Thyroid gland (tissue), 4 donors: Measurements from ENCODE around the gene TGFA. TPM values are rescaled to one million over a fixed set of nuclear protein-coding genes. Genes with fewer than 3 reads are reported as not detected.

Experiments used
- DNase-seq, 2 donors: peaks; one replicate each; pipeline ENCODE4 v3.0.0-alpha.2; 2019
- H3K27ac ChIP-seq, 3 donors: fragments of 200-600 bp; sonication (generic); 1 replicate in 2 of 3; 2 replicates in 1 of 3; pipeline ENCODE4 v1.5.1; 2016 to 2019; ENCODE audit warnings: mild to moderate bottlenecking in 1 of 3, moderate library complexity in 1 of 3
- H3K27me3 ChIP-seq: fragments of 200-600 bp; sonication (generic); one replicate; pipeline ENCODE4 v1.5.1; 2019
- H3K36me3 ChIP-seq, 2 donors: fragments of 200-600 bp; sonication (generic); one replicate each; pipeline ENCODE4 v1.5.1; 2016 to 2019
- H3K4me1 ChIP-seq, 2 donors: fragments of 200-600 bp; sonication (generic); one replicate each; pipeline ENCODE4 v1.5.1; 2017 to 2019
- H3K4me3 ChIP-seq, 3 donors: fragments of 200-600 bp; sonication (generic); replicated peaks in 1 of 3; 1 replicate in 2 of 3; 2 replicates in 1 of 3; pipeline ENCODE4 v1.5.1; 2016; ENCODE audit warnings: mild to moderate bottlenecking in 1 of 3
- H3K9me3 ChIP-seq: fragments of 200-600 bp; sonication (generic); one replicate; pipeline ENCODE4 v1.5.1; 2017
- POLR2A ChIP-seq, 2 donors: fragments of 450-650 bp; IDR thresholded peaks; one replicate each; pipeline ENCODE4 v1.6.1; 2017; ENCODE audit warnings: antibody characterized with exemption in 2 of 2, mild to moderate bottlenecking in 2 of 2, moderate library complexity in 1 of 2
- WGBS, 2 donors: methylation state at CpG; one replicate each; pipeline ENCODE4 v1.1.5; 2017; 5-methylcytosine and 5-hydroxymethylcytosine counted together
- intact Hi-C: fragments of 100-400 bp; cut with DNase I; formaldehyde crosslinking; loops from one replicate; pipeline ENCODE4 v1.15.1; 2023
- total RNA-seq, 4 donors: library from RNA; depleted of rRNA; stranded (reverse); fragments of >200 nt; gene quantifications; one replicate each; pipeline ENCODE4 v1.2.3, GENCODE V29; 2016
- TF ChIP-seq, protein P1 (sequence below), 6 experiments: fragments of 200-600 bp in 3 of 6; fragments of 450-650 bp in 3 of 6; sonication (generic) in 3 of 6; IDR thresholded peaks; one replicate each; pipeline ENCODE4 v1.5.1; 2016 to 2019; ENCODE audit warnings: antibody characterized with exemption in 6 of 6, mild to moderate bottlenecking in 2 of 6, inconsistent platforms in 1 of 6, moderate library complexity in 1 of 6

Gene TGFA
- total RNA-seq, 4 donors from 2014 or later, result 12.9 to 23.0 (median 18.6) TPM

DNA sequence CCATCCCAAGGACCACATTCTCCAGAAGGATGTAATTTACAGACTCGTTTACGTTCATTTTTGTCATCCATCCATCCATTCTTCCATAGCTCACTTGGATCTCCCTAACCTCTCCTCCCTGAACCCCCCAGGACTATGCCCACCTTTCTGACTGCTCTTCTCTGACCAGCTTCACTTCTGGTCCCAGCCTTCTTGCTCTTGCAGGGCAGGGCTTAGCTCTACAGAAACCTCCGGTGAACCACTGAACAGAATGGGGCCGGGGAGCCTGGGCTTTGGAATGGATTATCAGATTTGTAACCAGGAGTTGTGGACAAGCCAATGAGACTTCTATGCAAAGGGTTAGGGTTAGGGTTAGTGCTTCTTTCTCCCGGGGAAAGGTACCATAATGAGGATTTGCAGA, 95.0 kb downstream of the TGFA start:
- H3K27me3 ChIP-seq, result no peaks in the 10 kb centered on the region

DNA sequence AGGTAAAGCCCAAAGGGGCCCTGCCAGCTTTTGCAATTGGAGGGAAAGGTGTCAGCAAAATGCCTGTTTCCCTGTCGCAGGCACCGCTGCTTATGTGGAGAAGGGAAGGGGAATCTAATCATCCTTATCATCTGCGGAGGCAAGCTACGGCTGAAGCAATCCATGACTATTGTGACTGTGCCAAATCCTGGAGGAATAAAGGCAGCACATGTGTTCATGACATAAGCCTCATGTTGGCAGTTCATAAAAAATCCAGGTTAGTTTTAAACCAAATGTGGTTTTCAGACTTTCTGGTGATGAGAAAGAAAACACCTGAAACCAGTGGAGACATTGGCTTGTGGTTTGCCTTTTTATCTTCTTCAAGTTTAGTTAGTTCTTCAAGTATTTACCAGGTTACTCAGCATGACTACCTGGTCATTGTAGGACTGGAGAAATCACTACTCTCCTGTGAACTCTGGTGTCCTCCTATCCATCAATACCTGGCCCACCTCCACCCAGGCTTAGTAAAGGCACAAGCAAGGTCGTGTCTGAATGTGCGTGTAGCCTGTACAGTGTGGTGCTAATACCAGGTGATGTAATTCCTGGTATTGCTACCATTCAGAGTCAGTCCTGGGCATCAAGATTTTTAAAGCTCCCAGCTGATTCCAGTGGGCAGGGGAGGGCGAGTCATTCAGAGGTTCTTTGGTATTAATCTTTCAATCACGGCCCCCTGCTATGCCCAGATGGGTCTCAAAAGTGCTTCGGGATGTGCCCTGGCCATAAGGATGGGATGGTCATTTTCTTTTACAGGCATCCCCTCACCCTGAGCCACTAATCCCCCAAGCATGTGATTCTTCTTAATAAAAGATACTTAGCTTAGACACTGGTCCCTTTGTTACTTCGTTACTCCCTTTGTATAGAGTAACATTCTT, 96.8 kb downstream of the TGFA start:
- no peak for TF ChIP-seq POLR2A (IDR thresholded peaks at IDR 0.05)
- TF ChIP-seq, protein P1, sequence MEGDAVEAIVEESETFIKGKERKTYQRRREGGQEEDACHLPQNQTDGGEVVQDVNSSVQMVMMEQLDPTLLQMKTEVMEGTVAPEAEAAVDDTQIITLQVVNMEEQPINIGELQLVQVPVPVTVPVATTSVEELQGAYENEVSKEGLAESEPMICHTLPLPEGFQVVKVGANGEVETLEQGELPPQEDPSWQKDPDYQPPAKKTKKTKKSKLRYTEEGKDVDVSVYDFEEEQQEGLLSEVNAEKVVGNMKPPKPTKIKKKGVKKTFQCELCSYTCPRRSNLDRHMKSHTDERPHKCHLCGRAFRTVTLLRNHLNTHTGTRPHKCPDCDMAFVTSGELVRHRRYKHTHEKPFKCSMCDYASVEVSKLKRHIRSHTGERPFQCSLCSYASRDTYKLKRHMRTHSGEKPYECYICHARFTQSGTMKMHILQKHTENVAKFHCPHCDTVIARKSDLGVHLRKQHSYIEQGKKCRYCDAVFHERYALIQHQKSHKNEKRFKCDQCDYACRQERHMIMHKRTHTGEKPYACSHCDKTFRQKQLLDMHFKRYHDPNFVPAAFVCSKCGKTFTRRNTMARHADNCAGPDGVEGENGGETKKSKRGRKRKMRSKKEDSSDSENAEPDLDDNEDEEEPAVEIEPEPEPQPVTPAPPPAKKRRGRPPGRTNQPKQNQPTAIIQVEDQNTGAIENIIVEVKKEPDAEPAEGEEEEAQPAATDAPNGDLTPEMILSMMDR (IDR thresholded peaks at IDR 0.05), result no peak
- H3K27me3 ChIP-seq, result no peaks in the 10 kb centered on the region
- peaks cover 0 to 2% of the 10 kb centered on the region in 2 donors for H3K36me3 ChIP-seq
- no peak overlapping the region for H3K4me3 ChIP-seq
- peaks cover 0 to 4% of the 10 kb centered on the region in 2 donors for H3K4me1 ChIP-seq
- DNase-seq, result no peak
- intact Hi-C loops, result no loop called here
- 89 to 95% methylated on average over 10 of the region's 10 CpGs for WGBS, 2 donors
- H3K27ac ChIP-seq, result no peak overlapping the region
- no peaks in the 10 kb centered on the region for H3K9me3 ChIP-seq

More for the DNA sequence above, 95.0 kb downstream of the TGFA start:
- Histone ChIP-seq H3K4me1 (peaks cover 7 to 15% of the 10 kb centered on the region in 2 donors), H3K4me3 (no peak overlapping the region), H3K9me3 (no peaks in the 10 kb centered on the region), H3K36me3 (no peaks in the 10 kb centered on the region), H3K27ac (no peak overlapping the region)
- intact Hi-C loops, result no loop called here
- DNase-seq, result no peak
- TF ChIP-seq, protein P1 (IDR thresholded peaks at IDR 0.05), result no peak
- no peak for TF ChIP-seq POLR2A (IDR thresholded peaks at IDR 0.05)
- 89 to 93% methylated on average over 5 of the region's 5 CpGs for WGBS, 2 donors

DNA sequence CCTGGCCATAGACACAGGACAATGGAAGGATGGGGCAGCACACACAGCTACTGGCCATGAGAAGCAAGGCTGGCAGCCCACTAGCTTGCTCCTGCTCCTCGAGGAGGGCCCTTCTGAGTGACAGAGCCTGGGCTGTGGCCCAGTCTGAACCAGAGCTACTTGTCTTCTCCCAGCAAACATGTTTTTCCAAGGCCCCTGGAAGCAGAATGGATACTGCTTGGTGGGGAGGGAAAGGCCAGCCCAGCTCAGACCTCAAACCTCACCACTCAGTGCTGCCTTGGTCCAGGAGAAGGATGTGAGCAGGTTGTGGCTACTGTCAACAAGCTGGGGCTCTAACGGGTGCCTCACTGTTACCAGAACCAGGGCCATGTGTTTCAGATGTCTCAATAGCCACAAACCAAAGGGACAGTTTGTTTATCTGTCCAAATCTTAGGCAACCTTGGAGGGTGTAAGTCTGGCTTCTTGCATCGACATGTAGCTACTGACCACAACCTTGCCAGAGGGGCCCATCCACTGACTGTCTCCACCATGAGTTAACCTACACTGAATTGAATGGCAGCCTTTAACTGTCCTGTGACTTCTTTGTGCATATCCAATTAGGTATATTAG, 98.6 kb downstream of the TGFA start:
- 97 to 100% methylated on average over 1 to 2 of the region's 3 CpGs for WGBS, 2 donors
- H3K9me3 ChIP-seq, result no peaks in the 10 kb centered on the region
- H3K4me3 ChIP-seq, result no peak overlapping the region
- H3K27me3 ChIP-seq, result no peaks in the 10 kb centered on the region
- peaks cover 0 to 6% of the 10 kb centered on the region in 2 donors for H3K4me1 ChIP-seq
- no peak for TF ChIP-seq POLR2A (IDR thresholded peaks at IDR 0.05)
- TF ChIP-seq, protein P1 (IDR thresholded peaks at IDR 0.05), result no peak
- DNase-seq, result no peak
- intact Hi-C loops, result no loop called here
- no peak overlapping the region for H3K27ac ChIP-seq
- peaks cover 0 to 2% of the 10 kb centered on the region in 2 donors for H3K36me3 ChIP-seq

DNA sequence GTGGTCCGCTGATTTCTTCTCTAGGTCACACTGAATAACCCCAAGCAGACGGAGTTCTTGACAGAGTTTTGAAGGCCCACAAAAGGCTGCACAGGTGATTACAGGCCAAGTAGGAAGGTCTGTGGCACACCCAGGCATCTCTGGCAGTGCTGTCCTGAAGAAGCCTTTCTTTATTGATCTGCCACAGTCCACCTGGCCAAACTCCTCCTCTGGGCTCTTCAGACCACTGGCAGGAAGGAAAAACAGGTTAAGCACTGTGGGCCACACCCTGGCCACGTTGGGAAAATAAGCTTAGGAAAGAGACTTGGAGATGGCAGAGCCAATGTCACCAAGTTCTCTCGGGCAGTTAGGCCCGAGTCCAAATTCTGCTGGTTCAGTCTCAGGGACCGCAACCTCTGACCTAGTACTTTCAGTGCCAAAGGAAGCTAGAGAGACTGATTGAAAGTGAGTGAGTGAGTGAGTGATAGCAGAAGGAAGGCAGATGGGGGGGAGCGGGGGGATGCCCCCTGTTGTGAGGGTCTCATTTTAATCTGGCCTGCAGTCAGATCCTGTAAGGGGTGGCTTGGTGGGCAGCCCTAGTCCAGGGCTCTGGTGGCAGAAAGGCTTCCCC, 102.9 kb downstream of the TGFA start:
- TF ChIP-seq POLR2A (IDR thresholded peaks at IDR 0.05), result no peak
- TF ChIP-seq, protein P1 (IDR thresholded peaks at IDR 0.05), result no peak
- no peaks in the 10 kb centered on the region for H3K27me3 ChIP-seq
- WGBS, 2 donors, result 54 to 74% methylated on average over 7 of the region's 7 CpGs
- H3K4me1 ChIP-seq, result peaks cover 0 to 6% of the 10 kb centered on the region in 2 donors
- intact Hi-C loops, result no loop called here
- H3K27ac ChIP-seq, result no peak overlapping the region
- H3K9me3 ChIP-seq, result no peaks in the 10 kb centered on the region
- peaks cover 0 to 2% of the 10 kb centered on the region in 2 donors for H3K36me3 ChIP-seq
- DNase-seq, result peak in 1 of 2 donors; percentile 20
- H3K4me3 ChIP-seq, result no peak overlapping the region
